H9 (cell line): ENCODE data around the gene CDK5. TPM values are rescaled to one million over a fixed set of nuclear protein-coding genes. Genes with fewer than 3 reads are reported as not detected.

Source experiments
- DNase-seq: peaks from one replicate; pipeline ENCODE4 v3.0.0-alpha.2; 2017
- H2AFZ ChIP-seq: one replicate; pipeline ENCODE4 v1.6.1; 2013; ENCODE audit warnings: mild to moderate bottlenecking, low read length, control low read depth, moderate library complexity
- H2AK5ac ChIP-seq: 2 replicates; pipeline ENCODE4 v1.6.1; 2013; ENCODE audit warnings: low read length, control low read depth, mixed read lengths; ENCODE audit not compliant: insufficient read length
- H2BK120ac ChIP-seq: one replicate; pipeline ENCODE4 v1.6.1; 2013; ENCODE audit warnings: low read depth, mild to moderate bottlenecking, low read length, control low read depth, inconsistent platforms; ENCODE audit not compliant: poor library complexity, severe bottlenecking
- H2BK12ac ChIP-seq: 2 replicates; pipeline ENCODE4 v1.6.1; 2013; ENCODE audit warnings: low read length, control low read depth, mixed read lengths, low read depth; ENCODE audit not compliant: insufficient read length
- H2BK15ac ChIP-seq: 2 replicates; pipeline ENCODE4 v1.6.1; 2013; ENCODE audit warnings: low read depth, low read length, control low read depth
- H2BK20ac ChIP-seq: one replicate; pipeline ENCODE4 v1.6.1; 2013; ENCODE audit warnings: low read depth, mild to moderate bottlenecking, low read length, control low read depth, inconsistent platforms; ENCODE audit not compliant: poor library complexity, severe bottlenecking
- H2BK5ac ChIP-seq: 2 replicates; pipeline ENCODE4 v1.6.1; 2013; ENCODE audit warnings: low read length, control low read depth, mixed read lengths; ENCODE audit not compliant: insufficient read length
- H3K14ac ChIP-seq: 2 replicates; pipeline ENCODE4 v1.6.1; 2013; ENCODE audit warnings: low read length, control low read depth; ENCODE audit not compliant: insufficient read depth
- H3K18ac ChIP-seq: 2 replicates; pipeline ENCODE4 v1.6.1; 2013; ENCODE audit warnings: low read depth, mild to moderate bottlenecking, mixed read lengths, low read length, control low read depth; ENCODE audit not compliant: insufficient read length
- H3K23ac ChIP-seq: 2 replicates; pipeline ENCODE4 v1.6.1; 2013; ENCODE audit warnings: low read length, control low read depth, mixed read lengths, low read depth; ENCODE audit not compliant: insufficient read length
- H3K23me2 ChIP-seq: 2 replicates; pipeline ENCODE4 v1.6.1; 2013; ENCODE audit warnings: low read depth, mild to moderate bottlenecking, mixed read lengths, low read length, control low read depth; ENCODE audit not compliant: insufficient read length, poor library complexity, severe bottlenecking
- H3K27ac ChIP-seq: 2 replicates; pipeline ENCODE4 v1.5.1; 2013; ENCODE audit warnings: low read length, control low read depth, mixed read lengths, low read depth; ENCODE audit not compliant: insufficient read length
- H3K27me3 ChIP-seq: 2 replicates; pipeline ENCODE4 v1.6.1; 2013; ENCODE audit warnings: low read length, control low read depth, inconsistent platforms; ENCODE audit not compliant: insufficient read depth
- H3K4ac ChIP-seq: 2 replicates; pipeline ENCODE4 v1.6.1; 2013; ENCODE audit warnings: low read depth, mild to moderate bottlenecking, control low read depth, inconsistent platforms, low read length, moderate library complexity
- H3K4me1 ChIP-seq: 2 replicates; pipeline ENCODE4 v1.6.1; 2013; ENCODE audit warnings: low read length, control low read depth, inconsistent platforms; ENCODE audit not compliant: insufficient read depth
- H3K4me2 ChIP-seq: 2 replicates; pipeline ENCODE4 v1.6.1; 2013; ENCODE audit warnings: low read length, control low read depth, mixed read lengths; ENCODE audit not compliant: insufficient read length, insufficient read depth
- H3K56ac ChIP-seq: 2 replicates; pipeline ENCODE4 v1.6.1; 2013; ENCODE audit warnings: low read depth, mild to moderate bottlenecking, mixed read lengths, low read length, control low read depth; ENCODE audit not compliant: insufficient read length
- H3K79me1 ChIP-seq: 2 replicates; pipeline ENCODE4 v1.6.1; 2013; ENCODE audit warnings: low read depth, mild to moderate bottlenecking, moderate library complexity, low read length, control low read depth, inconsistent platforms; ENCODE audit not compliant: insufficient read depth, poor library complexity, severe bottlenecking
- H3K79me2 ChIP-seq: 2 replicates; pipeline ENCODE4 v1.6.1; 2013; ENCODE audit warnings: low read length, control low read depth, inconsistent platforms; ENCODE audit not compliant: insufficient read depth
- H3K9ac ChIP-seq: 2 replicates; pipeline ENCODE4 v1.6.1; 2013; ENCODE audit warnings: low read length, control low read depth, mixed read lengths; ENCODE audit not compliant: insufficient read length; ENCODE audit errors: extremely low read depth
- H3K9me3 ChIP-seq: one replicate; pipeline ENCODE4 v1.6.1; 2013; ENCODE audit warnings: low read depth, low read length, inconsistent platforms; ENCODE audit not compliant: control insufficient read depth
- H3T11ph ChIP-seq: one replicate; pipeline ENCODE4 v1.6.1; 2013; ENCODE audit warnings: mild to moderate bottlenecking, low read length, control low read depth, inconsistent platforms
- H4K20me1 ChIP-seq: one replicate; pipeline ENCODE4 v1.6.1; 2013; ENCODE audit not compliant: control insufficient read depth, insufficient read length, insufficient read depth
- H4K5ac ChIP-seq: 2 replicates; pipeline ENCODE4 v1.6.1; 2013; ENCODE audit warnings: low read depth, mild to moderate bottlenecking, mixed read lengths, low read length, control low read depth; ENCODE audit not compliant: insufficient read length
- H4K8ac ChIP-seq: replicated peaks from 2 replicates; pipeline ENCODE4 v1.6.1; 2013; ENCODE audit warnings: low read length, control low read depth, mixed read lengths, low read depth; ENCODE audit not compliant: insufficient read length
- H4K91ac ChIP-seq: 2 replicates; pipeline ENCODE4 v1.6.1; 2013; ENCODE audit warnings: low read depth, mild to moderate bottlenecking, moderate library complexity, mixed read lengths, low read length, control low read depth; ENCODE audit not compliant: insufficient read length
- H3K27ac Mint-ChIP-seq, 3 experiments: 2 replicates in 2 of 3; 3 replicates in 1 of 3; pipeline ENCODE4 v1.8.0; 2020 to 2021; ENCODE audit warnings: mixed read lengths in 3 of 3, mild to moderate bottlenecking in 1 of 3, moderate library complexity in 1 of 3
- H3K27me3 Mint-ChIP-seq: 2 replicates; pipeline ENCODE4 v1.8.0; 2021; ENCODE audit warnings: low read depth, mild to moderate bottlenecking, moderate library complexity, mixed read lengths
- H3K36me3 Mint-ChIP-seq, 3 experiments: 2 replicates in 2 of 3; 3 replicates in 1 of 3; pipeline ENCODE4 v1.8.0; 2020 to 2021; ENCODE audit warnings: low read depth in 3 of 3, mixed read lengths in 3 of 3; ENCODE audit not compliant: insufficient read depth in 1 of 3
- H3K4me1 Mint-ChIP-seq, 2 experiments: 2 replicates each; pipeline ENCODE4 v1.8.0; 2020; ENCODE audit warnings: mixed read lengths in 2 of 2
- H3K4me3 Mint-ChIP-seq, 2 experiments: 2 replicates in 1 of 2; 3 replicates in 1 of 2; pipeline ENCODE4 v1.8.0; 2020 to 2021; ENCODE audit warnings: mild to moderate bottlenecking in 2 of 2, mixed read lengths in 2 of 2, moderate library complexity in 1 of 2
- H3K9me3 Mint-ChIP-seq, 2 experiments: 2 replicates in 1 of 2; 3 replicates in 1 of 2; pipeline ENCODE4 v1.8.0; 2020; ENCODE audit warnings: mild to moderate bottlenecking in 2 of 2, mixed read lengths in 2 of 2, moderate library complexity in 1 of 2
- WGBS: extraction: QIAGEN DNeasy Blood & Tissue Kit; methylation state at CpG from one replicate; pipeline ENCODE4 v1.1.7; 2013; ENCODE audit warnings: missing lambda C conversion rate, low lambda C conversion rate, mixed read lengths; ENCODE audit not compliant: insufficient read length; ENCODE audit errors: extremely low coverage; 5-methylcytosine and 5-hydroxymethylcytosine counted together
- total RNA-seq: library from RNA; stranded (reverse); gene quantifications from 2 replicates; pipeline ENCODE4 v1.2.1, GENCODE V29; 2021
- TF ChIP-seq, protein P1 (sequence below): fragments of 200-600 bp; sonication (generic); conservative IDR thresholded peaks from 3 replicates; pipeline ENCODE4 v1.8.0; 2021; ENCODE audit warnings: antibody characterized with exemption, mild to moderate bottlenecking

Gene CDK5
- total RNA-seq, 1 experiment from 2014 or later, result 19.9 TPM

DNA sequence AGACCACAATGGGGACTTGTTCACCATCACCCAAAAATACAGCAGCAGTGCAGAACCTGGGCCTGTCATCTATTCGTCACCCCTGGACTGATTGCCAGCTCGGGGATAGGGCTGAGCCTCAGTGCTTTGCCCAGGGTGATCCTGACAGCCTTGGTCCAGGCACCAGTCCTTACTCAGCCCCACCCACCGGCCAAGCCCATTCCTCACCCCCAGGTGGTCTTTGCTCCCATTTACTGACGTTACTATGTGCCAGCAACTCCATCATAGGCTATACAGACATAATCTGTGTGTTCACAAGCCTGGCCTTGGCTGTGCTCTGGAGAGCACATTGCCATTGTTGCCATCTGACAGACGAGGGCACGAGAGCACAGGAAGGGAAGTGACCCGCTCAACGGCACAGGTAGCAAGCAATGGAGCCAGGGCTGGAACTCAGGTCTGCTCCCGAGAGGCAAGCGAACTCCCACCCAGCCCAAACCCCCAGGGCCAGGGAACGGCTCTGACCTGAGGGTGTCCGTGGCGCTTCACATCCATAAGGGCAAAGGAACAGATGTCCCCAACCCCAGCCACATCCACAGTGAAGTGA is 40.2 kb downstream of the CDK5 start:
- H3K27me3 ChIP-seq, result peaks cover 6% of the 10 kb centered on the region; the same call in 1 of the 2 replicates
- H3K27ac Mint-ChIP-seq, result no peak overlapping the region
- H4K20me1 ChIP-seq, result no peaks in the 10 kb centered on the region
- H3K18ac ChIP-seq, result no peak overlapping the region
- H2AFZ ChIP-seq, result no peak overlapping the region
- H4K5ac ChIP-seq, result no peak overlapping the region
- no peaks in the 10 kb centered on the region for H3K79me1 ChIP-seq
- TF ChIP-seq, protein P1, sequence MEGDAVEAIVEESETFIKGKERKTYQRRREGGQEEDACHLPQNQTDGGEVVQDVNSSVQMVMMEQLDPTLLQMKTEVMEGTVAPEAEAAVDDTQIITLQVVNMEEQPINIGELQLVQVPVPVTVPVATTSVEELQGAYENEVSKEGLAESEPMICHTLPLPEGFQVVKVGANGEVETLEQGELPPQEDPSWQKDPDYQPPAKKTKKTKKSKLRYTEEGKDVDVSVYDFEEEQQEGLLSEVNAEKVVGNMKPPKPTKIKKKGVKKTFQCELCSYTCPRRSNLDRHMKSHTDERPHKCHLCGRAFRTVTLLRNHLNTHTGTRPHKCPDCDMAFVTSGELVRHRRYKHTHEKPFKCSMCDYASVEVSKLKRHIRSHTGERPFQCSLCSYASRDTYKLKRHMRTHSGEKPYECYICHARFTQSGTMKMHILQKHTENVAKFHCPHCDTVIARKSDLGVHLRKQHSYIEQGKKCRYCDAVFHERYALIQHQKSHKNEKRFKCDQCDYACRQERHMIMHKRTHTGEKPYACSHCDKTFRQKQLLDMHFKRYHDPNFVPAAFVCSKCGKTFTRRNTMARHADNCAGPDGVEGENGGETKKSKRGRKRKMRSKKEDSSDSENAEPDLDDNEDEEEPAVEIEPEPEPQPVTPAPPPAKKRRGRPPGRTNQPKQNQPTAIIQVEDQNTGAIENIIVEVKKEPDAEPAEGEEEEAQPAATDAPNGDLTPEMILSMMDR, result no peak
- H3K23me2 ChIP-seq, result peaks cover 7% of the 10 kb centered on the region
- H3K4me1 ChIP-seq, result peaks cover 6% of the 10 kb centered on the region; the same call in 1 of the 2 replicates
- H3K27ac ChIP-seq, result no peak overlapping the region
- no peak overlapping the region for H4K91ac ChIP-seq
- H3K9me3 Mint-ChIP-seq, result peaks cover 0 to 9% of the 10 kb centered on the region in 2 experiments; a peak in 2 of 5 replicates
- H3K9ac ChIP-seq, result no peak overlapping the region
- no peak overlapping the region for H3K14ac ChIP-seq
- H2BK5ac ChIP-seq, result no peak overlapping the region
- H3K4me3 Mint-ChIP-seq, result peak overlapping the region; percentile 55 to 79
- no peak for DNase-seq
- no peak overlapping the region for H2BK20ac ChIP-seq
- H3K4me1 Mint-ChIP-seq, result peaks cover 24 to 51% of the 10 kb centered on the region in 2 experiments
- no peaks in the 10 kb centered on the region for H3K9me3 ChIP-seq
- peak overlapping the region; percentile 17 for H3K4me2 ChIP-seq
- H3K4ac ChIP-seq, result no peak overlapping the region
- no peak overlapping the region for H2BK15ac ChIP-seq
- no peak overlapping the region for H2BK120ac ChIP-seq
- WGBS, result no CpG with 5 or more reads among the region's 13 CpGs
- H2BK12ac ChIP-seq, result no peak overlapping the region
- H4K8ac ChIP-seq, result no peak overlapping the region
- no peak overlapping the region for H3T11ph ChIP-seq
- H2AK5ac ChIP-seq, result no peak overlapping the region
- H3K56ac ChIP-seq, result no peak overlapping the region
- no peak overlapping the region for H3K23ac ChIP-seq
- H3K27me3 Mint-ChIP-seq, result peaks cover 76% of the 10 kb centered on the region
- no peaks in the 10 kb centered on the region for H3K79me2 ChIP-seq
- peaks cover 2 to 6% (median 6%) of the 10 kb centered on the region in 3 experiments; a peak in 6 of 7 replicates for H3K36me3 Mint-ChIP-seq
